KG1 (cell line): Measurements from ENCODE around the gene CACNA1F.

Source experiments
- DNase-seq: peaks from one replicate; lab custom pipeline; 2025; lab: John Stamatoyannopoulos, UW

Gene CACNA1F

DNA sequence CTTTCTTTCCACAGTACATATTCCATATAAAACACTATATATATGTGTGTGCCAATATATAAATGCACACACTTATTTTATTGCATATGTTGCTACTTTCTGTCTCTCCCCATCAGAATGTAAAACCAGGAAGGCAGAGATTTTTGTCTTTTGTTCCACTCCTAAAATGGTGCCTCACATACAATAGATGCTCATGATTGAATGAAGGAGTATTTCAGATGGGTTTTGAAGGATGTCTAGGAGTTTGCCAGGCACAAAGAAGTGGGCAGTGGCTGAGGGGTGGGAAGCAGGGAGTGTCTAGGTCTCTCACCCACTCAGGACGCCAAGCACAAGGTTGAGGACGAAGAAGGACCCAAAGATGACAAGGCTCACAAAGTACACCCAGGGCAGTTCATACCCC lies 5.4 kb downstream of the CACNA1F start:
- no peak for DNase-seq

DNA sequence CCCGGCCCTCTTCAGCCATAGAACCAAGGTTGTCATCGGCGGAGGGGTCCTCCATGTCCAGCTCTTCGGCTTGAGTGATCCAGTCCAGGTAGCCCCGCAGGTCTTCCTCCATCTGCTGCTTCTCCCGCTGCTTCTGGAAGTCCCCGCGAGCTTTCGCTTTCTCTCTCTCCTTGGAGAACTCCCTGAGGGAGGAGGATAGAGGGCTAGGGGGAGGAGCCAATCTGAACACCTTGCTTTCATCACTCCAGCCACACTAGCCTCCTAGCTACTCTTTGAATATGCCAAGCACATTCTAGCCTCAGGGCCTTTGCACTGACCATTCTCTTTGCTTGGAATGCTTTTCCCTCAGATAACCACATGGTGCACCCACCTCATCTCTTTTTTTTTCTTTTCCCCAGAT lies 6.2 kb downstream of the CACNA1F start:
- no peak for DNase-seq

DNA sequence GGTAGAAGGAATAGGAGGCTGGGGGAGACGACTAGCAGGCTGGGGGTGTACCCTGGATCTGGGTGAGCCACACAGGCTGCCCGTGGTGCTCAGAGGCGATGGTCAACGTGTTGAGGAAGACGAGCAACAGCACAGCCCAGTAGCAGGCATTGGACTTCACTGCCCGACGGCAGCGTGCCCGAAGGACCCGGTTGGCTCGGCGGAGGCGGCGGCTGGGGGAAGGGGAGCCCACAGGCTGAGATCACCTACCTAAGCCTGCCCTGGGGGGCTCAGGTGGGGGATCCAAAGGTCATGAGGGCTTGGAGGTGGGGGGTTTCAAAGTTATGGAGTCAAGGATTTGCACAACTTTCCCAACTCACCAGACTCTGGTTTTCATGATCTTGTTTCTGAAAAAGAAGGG lies 7.3 kb downstream of the CACNA1F start:
- DNase-seq: no peak

DNA sequence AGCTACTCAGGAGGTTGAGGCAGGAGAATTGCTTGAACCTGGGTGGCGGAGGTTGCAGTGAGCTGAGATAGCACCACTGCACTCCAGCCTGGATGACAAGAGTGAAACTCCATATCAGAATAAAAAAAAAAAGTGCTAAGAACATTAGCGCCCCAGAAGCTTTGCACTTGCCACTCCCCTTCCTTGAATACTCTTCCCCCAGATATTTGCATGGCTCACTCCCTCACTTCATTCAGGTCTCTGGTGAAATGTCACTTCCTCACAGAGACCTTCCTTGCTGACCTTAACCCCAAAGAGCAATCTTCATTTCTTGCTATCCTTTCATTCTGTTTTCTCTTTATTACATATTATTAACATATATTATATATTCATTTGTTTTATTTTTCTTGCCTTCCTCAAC lies 11.3 kb downstream of the CACNA1F start:
- no peak for DNase-seq

DNA sequence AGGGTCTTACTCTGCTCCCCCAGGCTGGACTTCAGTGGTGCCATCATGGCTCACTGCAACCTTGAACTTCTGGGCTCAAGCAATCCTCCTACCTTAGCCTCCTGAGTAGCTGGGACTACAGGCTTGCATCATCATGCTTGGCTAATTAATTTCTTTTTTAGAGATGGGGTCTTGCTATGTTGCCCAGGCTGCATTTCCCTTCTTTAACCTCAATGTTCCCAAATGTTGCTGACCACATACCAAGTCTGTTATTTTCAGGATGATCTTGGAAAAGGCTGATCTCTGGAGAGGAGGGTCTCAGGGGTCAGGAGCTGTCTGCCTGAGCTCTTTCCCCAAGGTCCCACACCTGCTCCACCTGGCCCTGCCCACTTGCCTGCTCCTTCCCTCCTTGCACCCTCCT lies 13.0 kb downstream of the CACNA1F start:
- DNase-seq: no peak

DNA sequence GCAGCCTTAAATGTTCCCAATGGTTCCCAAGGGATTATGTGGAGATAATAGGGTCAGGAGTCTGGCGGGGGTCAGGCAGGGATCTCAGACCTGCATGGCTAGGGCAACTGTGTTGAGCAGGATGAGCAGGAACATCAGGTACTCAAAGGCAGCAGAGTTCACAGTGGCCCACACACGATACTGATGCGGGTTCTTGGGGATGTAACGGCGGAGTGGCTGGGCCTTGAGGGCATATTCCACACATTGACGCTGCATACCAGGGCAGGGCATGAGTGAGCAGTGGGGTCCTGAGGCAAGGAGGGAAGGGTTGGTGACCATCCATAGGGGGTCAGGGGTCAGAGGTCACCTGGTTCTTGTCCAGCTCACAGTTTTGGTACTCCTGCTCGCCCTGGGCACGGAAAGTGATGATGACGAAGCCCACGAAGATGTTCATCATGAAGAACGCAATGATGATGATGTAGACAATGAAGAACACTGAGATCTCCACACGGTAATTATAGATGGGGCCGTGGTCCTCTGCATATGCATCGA lies 18.1 kb downstream of the CACNA1F start:
- DNase-seq: no peak

DNA sequence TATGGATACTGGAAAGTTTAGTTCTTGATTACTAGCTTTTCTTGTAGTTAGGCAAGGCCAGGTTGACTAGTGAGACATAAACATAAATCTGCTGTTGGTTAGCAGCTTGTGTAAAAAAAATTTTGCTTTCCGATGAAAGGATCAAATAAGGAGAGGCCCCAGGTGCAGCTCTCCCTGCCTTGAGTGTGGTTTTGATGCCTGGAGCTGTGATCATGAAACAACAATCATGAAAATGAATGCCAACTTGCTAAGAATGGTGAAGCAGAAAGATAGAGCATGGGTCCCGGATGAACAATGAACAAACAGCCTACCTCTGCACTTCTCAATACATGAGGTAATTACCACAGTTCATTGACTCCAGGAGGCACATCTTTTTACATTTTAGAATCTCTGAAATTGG lies 18.7 kb downstream of the CACNA1F start:
- DNase-seq: no peak

DNA sequence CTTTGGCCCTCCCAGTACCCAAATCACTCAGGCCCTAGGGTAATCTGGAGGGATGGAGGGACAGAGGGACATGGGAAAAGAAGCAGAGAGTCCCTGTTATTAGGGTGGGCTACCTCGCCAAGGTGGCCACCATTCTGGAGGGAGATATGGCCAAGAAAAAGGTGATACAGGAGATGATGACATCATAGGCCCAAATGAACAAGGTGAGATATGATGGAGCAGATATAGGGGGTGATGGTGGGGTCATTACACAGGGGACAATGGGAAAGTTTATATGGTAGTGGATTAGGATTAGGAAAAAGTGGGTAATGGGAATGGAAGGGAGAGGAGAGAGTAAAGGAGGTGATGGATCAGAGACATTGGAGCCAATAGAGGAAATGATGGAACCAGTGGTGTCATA lies 20.3 kb downstream of the CACNA1F start:
- DNase-seq: no peak

DNA sequence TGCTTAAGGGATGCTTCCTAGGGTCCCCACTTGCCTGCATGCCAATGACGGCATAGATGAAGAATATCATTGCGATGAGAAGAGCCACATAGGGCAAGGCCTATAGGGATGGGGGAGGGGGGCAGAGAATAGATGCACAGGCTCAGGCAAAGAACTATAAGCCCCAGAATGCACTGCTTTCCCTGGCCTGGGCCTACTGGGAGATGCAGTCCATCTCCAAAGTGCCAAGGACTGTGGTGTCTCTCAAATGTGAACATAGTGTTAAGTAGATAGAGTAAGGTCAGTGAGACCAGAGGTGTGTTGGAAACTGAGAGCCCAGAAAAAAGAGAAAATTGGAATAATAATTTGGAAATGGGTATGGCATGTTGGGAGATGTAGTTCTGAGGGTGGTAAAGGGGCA lies 20.9 kb downstream of the CACNA1F start:
- DNase-seq: no peak

DNA sequence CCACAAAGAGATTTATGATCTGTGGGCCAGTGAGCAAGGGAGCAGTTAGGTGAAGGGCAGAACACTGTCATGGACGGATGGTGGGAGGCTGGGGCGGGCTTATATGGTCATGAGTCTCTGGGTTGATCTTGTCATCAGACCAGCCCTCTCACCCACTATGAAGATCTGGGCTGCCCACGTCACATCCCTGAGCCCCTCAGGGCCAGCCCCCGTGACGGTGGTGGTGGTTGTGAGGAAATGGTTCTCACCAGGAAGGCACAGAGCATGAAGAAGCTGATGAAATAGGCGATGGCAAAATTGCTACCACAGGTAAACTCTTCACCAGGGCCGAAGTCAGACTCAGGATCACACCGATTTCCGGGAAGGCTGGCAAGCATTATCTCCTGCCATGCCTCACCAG lies 22.1 kb downstream of the CACNA1F start:
- no peak for DNase-seq

DNA sequence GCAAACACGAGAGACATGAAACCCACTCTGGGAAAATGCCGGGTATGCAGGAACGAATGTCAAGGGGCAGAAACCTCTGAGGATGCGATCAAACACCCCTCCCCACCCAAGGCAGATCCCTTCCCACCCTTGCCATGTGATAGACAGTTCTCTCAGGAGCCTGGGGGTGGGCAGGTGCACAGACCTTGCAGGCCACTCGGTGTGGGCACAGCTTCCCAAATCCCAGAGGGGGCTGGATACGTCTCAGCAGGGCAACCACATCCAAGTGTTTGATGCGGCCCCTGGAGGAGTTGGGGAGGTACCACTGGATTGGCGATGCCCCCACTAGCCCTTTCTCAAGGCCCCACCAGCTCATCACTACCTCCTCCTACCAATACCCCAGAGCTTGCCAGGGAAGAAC lies 22.7 kb downstream of the CACNA1F start:
- DNase-seq: no peak

DNA sequence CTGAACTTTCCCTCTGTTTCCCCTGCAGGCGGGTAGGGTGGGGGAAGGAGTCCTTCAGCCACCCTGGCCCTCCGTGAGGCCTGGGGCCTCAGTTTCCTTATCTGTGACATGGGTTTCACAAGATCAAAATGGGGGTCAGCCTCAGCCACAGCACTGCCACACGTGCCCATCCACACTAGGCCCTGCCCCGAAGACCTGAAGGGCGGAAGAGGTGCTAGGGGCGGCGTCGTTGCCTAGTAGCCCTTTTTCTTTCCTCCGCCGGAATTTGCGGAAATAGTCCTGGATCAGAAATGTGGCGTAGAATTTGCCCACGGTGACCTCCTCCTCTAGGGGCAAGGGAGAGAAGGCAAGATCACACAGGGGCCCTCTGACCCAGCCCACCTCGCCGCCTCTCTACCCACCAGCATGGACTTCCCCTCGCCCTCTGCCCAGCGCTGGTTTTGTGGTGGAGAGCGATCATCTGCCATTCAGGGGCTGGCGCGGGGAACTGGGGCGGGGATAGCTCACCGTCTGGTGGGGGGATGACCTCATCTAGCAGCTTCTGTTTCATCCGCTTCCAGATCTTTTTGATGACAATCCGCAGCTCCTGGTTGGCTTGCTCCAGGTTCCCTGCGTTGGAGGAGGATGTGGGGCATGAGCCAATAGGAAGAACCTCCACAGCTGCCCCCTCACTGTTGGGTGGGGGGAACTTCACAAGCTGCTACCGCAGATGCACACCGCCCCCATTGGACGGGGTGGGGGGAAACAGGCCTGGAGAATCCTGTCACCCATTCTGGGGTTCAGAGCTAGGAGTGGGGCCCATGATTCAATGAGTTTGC lies 23.5 kb downstream of the CACNA1F start:
- no peak for DNase-seq

DNA sequence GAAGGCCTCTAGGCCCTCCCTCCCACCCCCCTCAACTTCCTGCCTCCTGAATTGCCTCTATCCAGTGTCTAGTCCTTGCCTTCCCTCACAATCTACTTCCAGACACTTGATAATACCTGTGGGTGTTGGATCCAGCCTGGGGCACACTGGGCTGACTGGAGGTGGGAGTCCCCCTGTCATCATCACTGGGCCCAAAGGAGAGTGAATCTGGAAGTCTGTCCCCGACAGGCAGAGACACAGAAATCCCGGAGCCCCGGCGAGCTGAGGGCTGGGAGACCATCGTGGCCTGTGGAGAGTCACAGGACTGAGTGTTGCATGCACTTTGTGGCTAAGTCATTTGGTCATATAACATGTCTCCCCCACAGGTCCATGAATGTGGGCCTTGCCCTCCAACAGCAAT lies 24.7 kb downstream of the CACNA1F start:
- no peak for DNase-seq

DNA sequence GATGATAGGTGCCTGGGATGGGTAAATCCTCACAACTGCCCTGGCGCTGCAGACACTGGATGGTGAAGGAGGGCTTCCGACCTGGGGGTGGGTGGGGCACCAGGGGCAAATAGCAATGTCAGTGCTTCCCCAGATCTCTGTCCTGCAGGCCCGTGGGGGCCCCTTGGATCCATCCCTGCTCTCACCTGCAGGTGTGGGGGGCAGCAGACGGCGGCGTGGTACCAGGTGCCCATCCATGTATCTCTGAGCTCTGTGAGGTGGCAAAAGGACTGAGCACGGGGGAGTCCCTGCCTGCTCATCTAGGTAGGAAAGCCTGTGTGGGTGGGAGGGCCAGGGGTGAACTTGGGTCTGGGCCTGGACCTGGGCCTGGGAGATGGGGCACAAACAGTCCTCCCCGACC lies 26.6 kb downstream of the CACNA1F start:
- no peak for DNase-seq

DNA sequence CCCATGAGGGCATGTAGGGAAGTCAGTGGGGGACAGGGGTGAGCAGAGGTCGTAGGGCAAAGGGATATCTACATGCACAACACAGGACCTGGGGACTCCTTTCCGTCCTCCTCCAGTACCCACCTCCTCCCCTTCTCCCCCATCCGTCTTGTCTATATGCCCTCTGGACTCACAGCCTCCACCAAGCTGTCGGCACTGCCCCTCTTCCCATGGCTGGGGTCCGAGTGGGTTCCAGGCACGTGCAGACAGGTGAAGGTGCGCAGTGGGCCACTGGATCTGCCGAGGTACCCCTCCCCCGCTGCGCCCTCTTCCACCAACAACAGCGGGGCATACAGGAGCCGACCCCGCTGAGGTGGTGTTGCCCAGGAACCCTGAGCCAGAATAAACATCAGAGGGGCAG lies 27.7 kb downstream of the CACNA1F start:
- DNase-seq: no peak

DNA sequence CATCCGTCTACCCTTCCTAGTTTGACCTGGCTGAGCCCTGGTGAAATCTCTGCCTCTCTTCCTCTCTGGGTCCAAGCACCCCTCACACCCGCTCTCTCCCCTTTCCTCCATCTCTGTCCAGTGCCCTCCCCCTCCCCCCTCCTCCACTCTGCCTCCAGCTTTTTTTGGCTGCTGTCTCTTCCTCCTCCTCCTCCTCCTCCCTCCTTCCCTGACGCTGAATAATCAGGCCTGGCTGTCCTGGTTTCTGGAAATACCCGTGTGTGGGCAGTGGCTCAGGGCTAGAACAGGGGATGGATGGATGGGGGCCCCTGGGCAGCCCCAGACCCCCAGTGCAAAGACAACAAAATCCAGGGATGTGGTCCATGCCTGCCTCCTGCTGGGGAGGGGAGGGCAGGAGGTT lies 28.4 kb downstream of the CACNA1F start:
- DNase-seq: no peak

DNA sequence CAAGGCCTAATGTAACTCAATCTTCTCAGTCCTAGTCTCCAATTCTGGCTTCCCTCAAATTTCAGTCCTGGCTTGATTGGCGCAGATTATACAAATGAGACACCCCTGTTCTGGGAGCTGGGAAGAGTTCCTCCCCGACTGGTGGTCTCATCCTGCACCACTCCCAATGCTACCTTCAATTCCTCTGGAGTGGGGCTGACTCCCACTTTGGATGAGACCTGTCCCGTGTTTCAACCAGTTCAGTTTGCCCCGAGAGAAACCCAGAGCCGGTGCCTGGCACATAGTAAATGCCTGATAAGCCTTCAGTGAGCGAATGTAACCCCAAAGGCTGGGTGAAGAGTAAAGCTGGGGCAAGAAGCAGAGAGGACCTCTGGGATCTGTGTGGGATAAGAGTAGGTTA lies 29.1 kb downstream of the CACNA1F start:
- DNase-seq: no peak

DNA sequence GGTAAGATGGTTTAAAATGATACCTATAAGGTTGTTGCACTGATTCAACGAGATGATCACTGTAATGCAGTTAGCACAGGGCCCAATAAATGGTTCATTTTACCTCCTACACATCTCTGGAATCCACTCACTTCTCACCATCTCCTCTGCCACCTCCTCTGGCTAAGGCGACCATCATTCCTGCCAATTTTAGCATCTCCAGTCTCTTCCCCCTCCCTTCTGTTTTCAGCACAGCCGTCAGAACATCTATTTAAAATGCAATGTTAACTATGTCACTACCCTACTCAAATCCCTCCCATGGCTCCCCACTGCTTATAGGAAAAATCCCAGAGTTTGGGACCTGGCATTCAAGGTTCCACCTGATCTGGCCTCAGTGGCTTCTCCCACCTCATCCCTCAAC lies 29.6 kb downstream of the CACNA1F start:
- DNase-seq: no peak

DNA sequence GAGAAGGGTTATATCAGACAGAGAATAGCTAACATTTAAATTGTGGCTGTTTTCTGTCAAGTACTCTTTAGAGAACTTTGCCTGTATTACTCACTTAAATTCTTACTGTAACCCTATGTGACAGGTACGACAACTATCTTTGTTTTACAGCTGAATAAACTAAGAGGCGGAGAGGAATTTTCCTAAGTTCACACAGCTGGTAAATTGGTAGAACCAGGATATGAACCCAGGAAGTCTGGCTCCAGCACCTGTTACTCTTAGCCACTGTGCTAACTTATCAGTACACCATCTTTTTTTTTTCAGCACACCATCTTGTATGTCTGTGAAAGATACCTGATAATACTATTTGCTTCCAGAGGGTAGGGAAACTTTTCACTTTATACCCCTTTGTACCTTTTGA lies 31.1 kb downstream of the CACNA1F start:
- no peak for DNase-seq

DNA sequence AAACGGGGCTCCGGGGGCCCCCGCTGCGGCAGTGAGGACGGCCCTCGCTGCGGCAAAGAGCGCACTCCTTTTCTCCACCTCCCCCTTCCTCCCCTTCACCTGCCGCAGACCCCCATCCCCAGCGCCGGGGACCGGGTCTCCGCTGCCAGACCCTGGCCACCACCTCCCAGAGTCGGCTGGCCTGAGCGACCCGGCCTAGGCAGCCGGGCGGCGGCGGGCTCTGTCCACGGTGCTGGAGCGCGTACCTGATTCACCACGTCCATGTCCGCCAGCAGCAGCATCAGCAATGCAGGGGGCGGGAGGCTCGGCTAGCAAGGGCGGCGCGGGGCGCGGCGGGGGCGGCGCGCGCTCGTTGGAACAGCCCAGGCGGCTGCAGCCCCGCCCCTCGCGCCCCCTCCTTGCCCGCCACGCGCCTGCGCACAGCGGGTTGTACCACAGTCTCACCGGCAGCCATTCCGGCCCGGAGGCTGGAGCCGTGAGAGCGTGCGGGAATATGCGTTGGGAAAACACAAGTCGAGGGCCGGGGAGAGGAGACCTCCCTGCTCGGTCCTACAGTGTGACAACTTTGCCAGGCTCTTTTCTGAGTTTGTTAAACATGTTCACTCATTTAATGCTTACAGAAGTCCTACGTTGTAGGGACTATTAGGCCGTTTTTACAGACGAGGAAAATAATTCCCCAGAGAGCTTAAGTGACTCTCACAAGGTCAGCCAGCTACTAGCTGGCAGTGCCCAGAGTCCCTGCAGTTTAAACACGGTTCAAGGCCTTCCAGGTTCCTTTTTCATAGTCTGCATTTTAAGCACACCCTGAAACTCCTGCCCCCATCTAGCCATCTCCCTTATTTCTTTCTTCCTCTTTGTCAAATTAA lies 33.0 kb downstream of the CACNA1F start, which contains the start of gene SYP:
TSS of gene SYP (minus strand) at position 288 of the 866 bp plus-strand sequence. CDS start at position 281, 7 bp downstream.
- peak; percentile 19 for DNase-seq

DNA sequence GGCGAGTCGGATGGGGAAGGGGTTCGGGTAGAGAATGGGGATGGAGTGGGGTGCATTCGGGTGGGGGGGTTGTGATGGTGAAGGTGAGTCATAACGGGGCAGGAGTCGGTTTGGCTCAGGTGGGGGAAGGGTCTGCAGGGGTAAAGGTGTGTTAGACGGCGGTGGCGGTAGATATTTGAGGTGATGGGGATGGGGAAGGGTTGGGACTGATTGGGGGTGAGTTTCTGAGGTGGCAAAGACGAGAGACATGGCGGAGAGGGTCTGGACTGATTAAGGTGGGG lies 33.9 kb downstream of the CACNA1F start:
- DNase-seq: no peak

DNA sequence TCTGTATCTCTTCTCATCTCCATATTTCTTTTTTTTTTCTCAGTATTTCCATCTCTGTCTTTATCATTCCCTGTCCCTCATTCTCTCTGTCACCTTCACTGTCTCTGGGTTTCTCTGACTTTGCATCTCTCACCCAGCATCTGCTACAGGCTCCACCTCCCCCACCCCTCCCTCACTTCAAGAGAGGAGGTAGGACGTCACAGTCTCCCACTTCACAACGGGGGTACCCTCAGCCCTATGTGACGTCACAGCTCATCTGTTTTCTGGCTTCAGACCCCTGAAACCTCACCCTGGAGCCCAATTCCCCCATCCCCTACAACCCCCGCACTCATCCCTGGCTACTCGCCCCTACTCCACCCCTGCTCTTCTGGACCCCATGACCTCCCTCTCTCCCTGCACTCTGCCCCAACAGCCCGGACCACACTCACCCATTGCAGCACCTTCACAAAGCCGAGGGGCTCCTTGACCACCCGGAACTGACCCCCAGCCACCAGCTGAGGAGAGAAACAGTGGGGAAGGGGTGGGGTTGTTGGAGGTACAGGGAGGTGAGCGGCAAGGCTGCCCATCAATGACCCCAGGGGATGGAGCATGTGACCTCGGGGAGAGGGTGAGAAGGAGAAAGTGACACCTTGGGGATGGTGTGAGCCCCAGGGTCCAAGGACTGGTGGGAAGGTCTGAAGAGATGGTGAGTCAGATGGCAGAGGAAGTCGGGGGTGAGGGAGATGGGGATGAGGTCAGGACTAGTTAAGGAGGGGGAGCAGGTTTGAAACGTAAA lies 34.4 kb downstream of the CACNA1F start:
- DNase-seq: no peak
